ENCODE results near the gene MVK.
A peak's percentile ranks its signal among the peaks of the same experiment; 100 is the strongest.

Gene MVK

DNA sequence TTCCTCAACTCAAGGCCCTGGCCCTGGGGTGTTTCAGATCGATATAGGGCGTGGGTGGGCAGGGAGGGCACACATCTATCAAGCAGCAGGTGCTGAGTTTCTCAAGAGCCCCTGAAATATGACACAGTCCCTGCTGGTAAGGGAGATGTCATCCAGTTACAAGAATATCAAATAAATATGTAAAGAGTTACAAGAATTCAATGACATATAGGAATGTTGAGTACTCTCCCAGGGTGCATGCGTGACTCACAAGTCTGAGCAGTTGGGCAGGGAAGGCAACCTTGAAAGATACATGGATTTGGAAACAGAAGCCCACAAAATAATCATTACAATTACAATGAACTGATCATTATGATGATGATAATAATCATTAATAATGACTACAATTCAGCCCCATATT, 35.2 kb downstream of the MVK start:
- DNase-seq (ENCODE audit: low read depth): no peak

DNA sequence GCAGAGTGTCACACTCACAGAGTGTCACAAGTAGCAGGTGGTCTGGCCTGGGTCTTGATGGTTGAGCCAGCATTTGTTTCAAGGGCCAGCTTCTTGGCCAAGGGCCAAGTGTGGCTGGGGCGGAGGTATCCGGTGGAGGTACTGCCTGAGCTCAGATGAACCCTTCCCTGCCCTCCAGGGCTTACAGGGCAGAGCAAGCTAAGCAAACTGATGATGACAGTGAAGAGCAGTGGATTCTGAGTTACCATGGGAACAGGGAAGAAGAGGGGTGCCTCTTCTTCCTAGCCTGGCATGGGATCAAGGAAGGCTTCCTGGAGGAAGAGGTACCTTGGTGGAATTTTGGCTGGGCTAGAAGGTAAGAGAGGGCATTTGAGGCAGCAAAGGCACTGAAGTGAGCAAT, 35.7 kb downstream of the MVK start:
- no peak for DNase-seq (ENCODE audit: low read depth)

DNA sequence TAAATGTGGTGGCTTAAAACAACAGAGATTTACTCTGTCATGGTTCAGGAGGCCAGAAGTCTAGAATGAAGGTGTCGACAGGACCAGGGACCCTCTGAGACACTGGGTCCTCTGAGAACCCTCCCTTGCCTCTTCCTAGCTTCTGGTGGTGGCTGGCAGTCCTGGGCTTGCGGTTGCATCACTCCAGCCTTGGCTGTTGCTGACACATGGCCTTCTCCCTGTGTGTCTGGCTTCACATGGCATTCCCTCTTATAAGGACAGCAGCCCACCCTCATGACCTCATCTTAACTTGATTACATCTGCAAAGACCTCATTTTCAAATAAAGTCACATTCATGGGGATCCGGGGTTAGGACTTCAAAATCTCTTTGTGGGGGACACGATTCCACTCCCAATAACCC, 36.9 kb downstream of the MVK start:
- no peak for DNase-seq (ENCODE audit: low read depth)

DNA sequence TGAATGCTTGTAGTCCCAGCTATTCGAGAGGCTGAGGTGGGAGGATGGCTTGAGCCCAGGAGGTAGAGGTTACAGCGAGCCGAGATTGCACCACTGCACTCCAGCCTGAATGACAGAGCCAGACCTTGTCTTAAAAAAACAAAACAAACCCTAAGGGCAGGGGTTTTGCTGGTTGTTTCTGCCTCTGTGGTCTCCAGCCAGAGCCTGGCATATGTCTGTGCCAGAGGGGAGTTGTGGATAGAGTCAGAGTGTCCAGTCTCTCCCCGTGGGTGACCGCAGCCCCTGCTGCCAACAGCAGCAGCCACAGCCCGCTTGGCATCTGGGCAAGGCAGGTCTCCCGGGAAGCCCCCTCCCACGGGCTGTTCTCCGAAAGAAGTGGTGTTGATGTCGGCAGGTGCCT, 37.6 kb downstream of the MVK start:
- no peak for DNase-seq (ENCODE audit: low read depth)

GRCh38 chr12:109612003-109612402, 38.4 kb downstream of the MVK start:
- DNase-seq (ENCODE audit: low read depth): no peak

DNA sequence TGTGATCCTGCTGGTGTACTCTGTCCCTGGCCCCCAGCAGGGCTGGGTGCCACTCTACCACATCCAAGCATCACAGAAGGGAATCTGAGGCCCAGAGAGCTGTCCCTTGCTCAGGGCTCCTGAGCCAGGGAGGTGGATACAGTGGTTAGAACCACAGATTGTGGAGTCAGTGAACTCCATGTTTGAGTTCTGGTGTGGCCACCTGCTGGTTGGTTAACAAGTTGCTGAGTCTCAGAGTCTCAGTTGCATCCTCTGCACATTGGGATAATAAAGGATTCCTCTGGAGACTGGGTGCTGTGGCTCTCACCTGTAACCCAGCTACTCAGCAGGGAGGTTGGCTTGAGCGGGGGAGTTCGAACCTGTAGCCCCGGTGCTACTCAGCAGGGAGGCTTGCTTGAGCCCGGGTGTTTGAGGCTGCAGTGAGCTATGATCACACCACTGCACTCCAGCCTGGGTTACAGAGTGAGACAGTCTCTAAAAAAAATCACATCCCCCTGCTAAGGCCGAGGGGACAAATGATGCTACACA, 39.4 kb downstream of the MVK start:
- DNase-seq (ENCODE audit: low read depth): peak; percentile 53

- no peak for DNase-seq (ENCODE audit: low read depth)
Measured at GRCh38 chr12:109613649-109614455, 40.3 kb downstream of the MVK start.

DNA sequence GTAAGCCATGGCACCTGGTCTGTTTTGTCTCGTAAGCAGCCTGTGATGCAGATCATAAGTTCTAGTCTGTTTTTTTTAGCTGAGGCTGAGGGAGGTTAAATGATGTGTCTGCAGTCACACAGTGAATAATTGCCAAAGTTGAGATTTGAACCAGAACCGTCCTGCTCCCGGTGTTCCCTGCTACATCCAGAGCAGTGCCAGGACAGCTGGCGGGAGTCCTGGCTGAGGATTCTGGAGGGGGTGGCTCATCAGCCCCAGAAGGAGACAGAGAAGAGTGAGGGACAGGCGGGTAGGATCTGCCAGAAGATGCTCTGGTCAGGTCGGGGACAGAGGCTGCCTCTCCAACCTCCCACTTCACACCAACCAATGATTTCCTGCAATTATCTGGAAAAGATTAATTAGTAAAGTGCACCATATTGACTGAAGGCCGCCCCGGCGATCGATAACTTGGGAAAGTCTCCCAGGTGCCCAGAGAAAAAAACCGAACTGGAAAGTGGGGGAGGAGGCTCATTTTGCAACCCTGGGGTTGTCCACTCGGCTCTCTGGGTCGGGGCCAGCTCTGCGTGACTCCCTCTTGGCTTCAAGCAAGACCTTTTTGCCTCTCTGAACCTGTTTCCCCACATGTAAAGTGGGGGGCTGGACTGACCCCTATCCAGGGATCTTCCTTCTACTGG, 42.1 kb downstream of the MVK start:
- no peak for DNase-seq (ENCODE audit: low read depth)

GRCh38 chr12:109617491-109617890, 43.9 kb downstream of the MVK start:
- no peak for DNase-seq (ENCODE audit: low read depth)

DNA sequence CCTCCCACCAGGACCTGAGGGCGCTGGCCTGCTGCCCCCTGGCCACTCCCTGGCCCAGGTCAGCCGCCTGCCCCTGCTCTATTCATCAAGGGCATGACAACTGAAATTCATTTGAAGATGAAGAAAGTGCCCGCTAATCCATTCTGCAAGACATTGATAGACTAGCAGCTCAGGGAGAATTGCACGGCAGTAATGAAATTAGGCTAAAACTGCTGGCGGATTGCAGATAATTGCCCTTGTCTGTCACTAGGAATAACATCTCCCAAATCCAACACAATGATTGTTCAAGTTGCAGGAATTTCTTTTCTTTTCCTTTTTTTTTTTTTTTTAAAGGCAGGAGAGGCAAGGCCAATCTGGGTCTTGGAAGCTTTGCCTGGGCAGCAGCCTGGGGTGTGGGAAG, 44.5 kb downstream of the MVK start:
- no peak for DNase-seq (ENCODE audit: low read depth)

- DNase-seq (ENCODE audit: low read depth): no peak
Measured at GRCh38 chr12:109619002-109619604, 45.5 kb downstream of the MVK start.

DNA sequence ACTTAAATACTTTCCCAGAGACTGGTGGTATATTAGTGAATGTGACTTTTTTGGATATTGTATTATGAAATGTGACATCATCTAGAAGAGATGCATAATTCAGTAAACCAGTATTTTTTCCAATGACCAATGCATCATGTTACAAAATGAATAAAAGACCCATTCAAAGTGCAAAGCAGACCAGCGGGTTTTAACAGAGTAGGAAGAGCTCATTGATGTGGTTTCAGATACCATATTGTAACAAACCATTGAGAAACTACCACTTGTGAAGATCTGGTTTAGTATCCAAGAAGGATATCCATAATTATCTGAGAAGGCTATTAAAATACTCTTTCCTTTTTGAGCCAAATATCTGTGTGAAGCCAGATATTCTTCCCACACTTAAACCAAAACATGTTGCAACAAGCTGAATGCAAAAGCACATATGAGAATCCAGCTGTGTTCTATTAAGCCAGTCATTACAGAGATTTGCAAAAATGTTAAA, 47.7 kb downstream of the MVK start:
- DNase-seq (ENCODE audit: low read depth): no peak

- DNase-seq (ENCODE audit: low read depth): no peak
Measured at GRCh38 chr12:109621901-109622364, 48.3 kb downstream of the MVK start.

DNA sequence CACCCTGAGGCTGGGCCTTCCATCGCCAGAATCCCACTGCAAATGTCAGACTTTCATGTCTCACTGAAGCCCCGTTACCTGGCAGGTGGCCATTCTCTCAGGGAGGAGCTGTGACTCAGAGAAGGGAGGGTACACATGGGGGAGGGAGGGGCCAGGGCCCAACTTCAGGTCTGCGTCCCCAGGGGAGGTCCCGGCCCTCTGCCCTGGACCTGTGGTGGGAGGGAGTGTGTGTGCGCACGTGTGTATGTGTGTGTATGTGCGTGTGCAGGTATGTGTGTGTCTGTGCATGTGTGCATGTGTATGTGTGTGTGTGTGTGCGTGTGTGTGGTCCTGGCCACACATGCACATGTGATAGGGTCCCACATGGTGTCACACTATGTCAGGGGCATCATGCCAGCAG, 50.9 kb downstream of the MVK start:
- DNase-seq (ENCODE audit: low read depth): no peak

DNA sequence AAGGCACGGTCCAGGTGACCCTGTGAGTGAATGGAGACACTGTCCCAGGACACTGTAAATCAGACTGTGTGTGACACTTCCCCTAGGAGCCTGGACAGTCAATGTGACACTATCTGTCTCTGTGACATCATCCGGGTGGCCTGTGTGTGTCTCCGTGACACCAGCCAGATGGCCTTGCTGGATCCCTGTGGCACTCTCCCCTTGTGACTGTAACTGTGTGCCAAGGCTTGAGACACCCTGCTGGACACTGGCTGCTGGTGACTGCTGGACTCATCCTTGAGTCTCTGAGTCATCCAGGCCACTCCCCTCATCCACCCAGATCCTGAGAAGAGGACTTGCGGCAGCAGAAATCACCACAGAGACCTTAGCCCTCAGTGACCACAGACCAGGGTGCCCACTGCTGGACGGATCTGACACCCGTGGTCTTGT, 51.6 kb downstream of the MVK start:
- peak; percentile 75 for DNase-seq (ENCODE audit: low read depth)

DNA sequence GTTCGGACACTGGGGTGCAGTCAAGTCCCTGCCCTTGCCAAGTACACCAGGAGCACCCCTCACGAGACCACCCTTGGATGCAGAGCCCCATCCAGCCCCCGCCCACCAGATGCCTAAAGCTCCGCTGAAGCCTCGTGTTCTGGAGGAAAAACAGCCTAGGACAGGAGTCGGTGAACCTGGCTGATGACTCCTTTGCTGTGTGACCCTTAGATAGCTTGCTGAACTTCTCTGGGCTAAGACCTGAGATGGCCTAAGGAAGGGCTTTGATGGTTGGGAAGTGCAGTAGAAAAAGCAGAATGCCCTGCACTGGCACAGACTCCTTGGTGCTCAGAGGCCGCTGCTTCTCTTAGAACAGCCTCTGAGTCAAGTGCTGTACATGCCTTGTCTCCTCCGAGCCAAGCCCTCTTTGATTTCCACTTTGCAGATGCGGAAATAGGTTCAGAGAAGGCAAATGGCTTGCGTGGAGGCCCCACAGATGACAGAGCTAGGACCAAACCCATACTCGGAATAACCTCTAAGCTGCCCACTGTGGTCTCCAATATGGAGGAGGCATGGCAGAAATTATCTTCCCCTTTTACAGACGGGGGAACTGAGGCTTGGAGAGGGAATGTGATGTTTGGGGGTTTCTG, 52.3 kb downstream of the MVK start:
- DNase-seq (ENCODE audit: low read depth): no peak

DNA sequence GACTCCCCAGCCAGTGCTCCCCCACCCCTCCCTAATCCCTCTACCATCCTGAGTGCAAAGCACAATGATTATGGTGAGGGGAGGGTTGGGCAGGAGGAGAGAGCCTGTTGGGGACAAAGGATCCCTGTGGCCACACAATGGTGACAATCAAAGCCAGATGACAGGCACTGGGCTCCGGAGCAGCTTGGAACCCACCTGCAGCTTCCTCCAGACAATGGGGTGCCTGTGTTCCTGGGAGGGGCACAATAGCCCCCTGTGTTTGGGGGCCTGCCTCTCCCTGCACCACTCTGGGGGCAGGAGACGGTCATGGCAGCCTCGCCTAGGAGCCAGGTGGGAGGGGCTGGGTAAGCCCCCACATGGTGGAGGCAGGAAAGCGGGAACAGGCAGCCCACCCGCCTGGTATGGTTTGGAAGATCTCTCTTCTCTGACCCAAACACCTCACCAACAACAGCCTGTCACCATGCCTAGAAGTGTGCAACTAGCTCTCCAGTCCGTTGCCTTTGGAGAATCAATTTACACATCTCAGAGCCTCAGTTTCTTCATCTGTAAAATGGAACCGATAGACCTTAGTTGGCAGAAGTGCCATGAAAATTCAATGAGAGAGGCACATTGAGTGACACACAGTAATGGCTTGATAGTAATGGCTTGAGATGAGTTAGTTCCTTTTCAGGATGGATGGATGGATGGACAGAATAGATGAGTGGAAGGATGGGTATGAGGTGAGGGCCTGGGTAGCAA, 53.0 kb downstream of the MVK start:
- DNase-seq (ENCODE audit: low read depth): no peak

GRCh38 chr12:109627633-109628032, 54.0 kb downstream of the MVK start:
- no peak for DNase-seq (ENCODE audit: low read depth)

GRCh38 chr12:109630107-109630506, 56.5 kb downstream of the MVK start:
- DNase-seq (ENCODE audit: low read depth): no peak

- no peak for DNase-seq (ENCODE audit: low read depth)
Measured at GRCh38 chr12:109630815-109631214, 57.2 kb downstream of the MVK start.

DNA sequence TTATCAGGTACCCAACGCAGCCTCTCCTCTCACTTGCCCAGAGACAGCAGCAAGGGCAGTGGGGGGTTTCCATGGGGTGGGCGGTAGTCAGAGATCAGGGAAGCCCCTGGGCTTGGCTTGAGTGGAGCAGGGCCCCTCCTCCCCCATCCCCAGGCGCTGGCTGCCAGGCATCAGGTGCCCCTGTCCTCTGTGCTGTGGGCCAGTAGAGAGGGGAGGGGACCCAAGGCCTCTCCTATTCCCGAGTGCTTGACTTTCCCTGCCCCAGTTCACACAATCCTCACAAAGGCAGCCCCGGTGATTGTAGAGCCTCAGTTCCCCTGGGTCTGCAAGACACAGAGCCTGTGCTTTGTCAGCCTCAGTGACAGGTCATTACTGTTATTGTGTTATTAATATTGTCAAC, 57.7 kb downstream of the MVK start:
- DNase-seq (ENCODE audit: low read depth): no peak

DNA sequence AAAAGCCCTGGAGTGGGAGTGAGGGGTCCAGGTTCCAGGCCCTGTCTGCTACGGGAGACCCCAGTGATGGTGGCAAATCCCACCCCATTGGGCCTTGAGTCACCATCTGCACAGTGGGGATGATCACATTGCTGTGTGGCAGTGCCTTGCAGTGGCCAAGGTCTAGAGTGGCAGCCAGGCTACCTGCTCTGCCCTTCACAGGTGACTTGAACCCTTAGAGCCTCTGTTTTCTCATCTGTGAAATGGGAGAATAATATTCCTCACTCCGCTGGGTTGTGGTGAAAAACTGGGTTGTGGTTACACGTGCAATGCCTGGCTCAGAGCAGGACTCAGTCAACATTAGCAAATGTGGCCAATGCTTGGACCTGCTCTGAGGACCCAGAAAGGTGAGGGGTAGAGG, 58.2 kb downstream of the MVK start:
- DNase-seq (ENCODE audit: low read depth): no peak

All from ELR (cell line).